ENCODE results near the gene SAMD11.

DNA sequence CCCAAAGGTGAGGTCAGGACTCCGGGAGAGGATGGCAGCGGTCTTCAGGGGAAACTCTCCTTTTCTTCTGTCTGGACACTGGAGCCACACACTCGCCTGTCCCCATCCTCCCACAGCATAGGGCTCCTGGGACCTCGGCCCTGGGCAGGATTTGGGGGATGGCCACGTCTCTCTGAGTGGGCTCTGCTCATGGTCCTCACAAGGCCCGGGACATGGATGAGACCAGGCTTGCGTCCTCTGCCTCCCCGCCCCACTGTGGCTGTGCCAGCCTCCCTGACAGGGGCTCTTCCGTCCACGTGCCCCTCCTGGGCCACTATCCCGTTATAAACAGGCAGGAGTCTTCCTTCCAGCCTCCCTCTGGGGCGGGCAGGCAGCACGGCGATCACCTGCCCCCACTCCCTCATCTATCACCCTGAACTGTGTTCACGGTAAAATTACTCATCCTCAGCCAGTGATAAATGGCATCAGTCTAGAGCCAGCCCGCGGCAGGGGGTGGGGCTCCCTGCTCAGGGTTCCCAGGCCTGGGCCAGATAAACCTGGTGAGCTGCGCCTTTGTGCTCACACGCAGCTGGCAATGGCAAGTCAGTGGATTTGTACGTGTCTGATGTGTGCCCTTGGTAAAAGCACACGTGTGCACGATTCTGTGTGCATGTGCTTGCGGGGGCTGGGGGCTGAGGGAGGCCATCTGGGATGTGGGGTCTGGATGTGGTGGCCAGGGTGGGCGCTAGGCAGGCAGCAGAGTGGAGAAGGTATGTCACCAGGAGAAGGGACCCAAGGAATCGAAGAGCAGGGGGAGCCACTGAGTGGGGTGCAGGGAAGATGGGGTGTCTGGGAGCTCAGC lies 12.6 kb upstream of the SAMD11 start:
- TF ChIP-seq RAD21 (IDR thresholded peaks at IDR 0.05 in 1 of 2, conservative IDR thresholded peaks at IDR 0.05 in 1 of 2; ENCODE audit: low read depth in 2 of 2, low read length in 2 of 2) (no peak), SRF (IDR thresholded peaks at IDR 0.05; ENCODE audit: low read depth, low read length) (no peak)
